ENCODE results near the gene DTL.
"Not testable (repeated sequence)": the region's sequence is repeated elsewhere in the genome, so short reads cannot be mapped to it uniquely, and the experiment has no call there.

Gene DTL

GRCh38 chr1:212035123-212035834 is at the start of gene DTL, which contains the start of gene INTS7:
DTL (plus strand) TSS chr1:212035748; CDS start chr1:212035891, 143 bp downstream.
INTS7 (minus strand) TSS chr1:212035557; CDS start chr1:212035437, 120 bp downstream.
- H4K20me1 ChIP-seq (ENCODE audit: low read depth, low read length), result peaks cover 35% of the 10 kb centered on the region
- H3K36me3 ChIP-seq (ENCODE audit: low read length), result peaks cover 12% of the 10 kb centered on the region; the same call in 1 of the 2 replicates
- peak within 1 kb of the TSS; percentile 77 for H2AFZ ChIP-seq (ENCODE audit: low read depth, low read length, severe bottlenecking)
- H3K27ac ChIP-seq (ENCODE audit: low read depth, low read length), result peak within 1 kb of the TSS; percentile 84
- peak within 1 kb of the TSS; percentile 98 for H3K4me3 ChIP-seq (ENCODE audit: insufficient read depth, low read length, poor library complexity, severe bottlenecking)
- no peaks in the 10 kb centered on the region for H3K9me2 ChIP-seq (replicated peaks; ENCODE audit: insufficient read depth, low read length)
- no peaks in the 10 kb centered on the region; the same call in 1 of the 2 replicates for H3F3A ChIP-seq (ENCODE audit: insufficient read depth)
- no peak for TF ChIP-seq EZH2phosphoT487 (conservative IDR thresholded peaks at IDR 0.05; ENCODE audit: low read length)
- TF ChIP-seq CTCF (IDR thresholded peaks at IDR 0.05; ENCODE audit: insufficient read depth, low read length, poor library complexity, severe bottlenecking), result peak; percentile 96
- peaks cover 93% of the 10 kb centered on the region for H3K79me2 ChIP-seq (ENCODE audit: insufficient read depth, low read length)
- peak within 1 kb of the TSS; percentile 90 for H3K4me2 ChIP-seq (ENCODE audit: low read depth, low read length, poor library complexity, severe bottlenecking)
- no peaks in the 10 kb centered on the region for H3K27me3 ChIP-seq (ENCODE audit: low read length)
- peak within 1 kb of the TSS; percentile 90 for H3K9ac ChIP-seq (ENCODE audit: low read length)
- H3K9me3 ChIP-seq (ENCODE audit: insufficient read depth, low read length), result no peaks in the 10 kb centered on the region

GRCh38 chr1:211986628-211987254 is 48.8 kb upstream of the DTL start:
- Histone ChIP-seq H3K9me3 (ENCODE audit: insufficient read depth, low read length) (no peaks in the 10 kb centered on the region), H2AFZ (ENCODE audit: low read depth, low read length, severe bottlenecking) (no peak overlapping the region), H3K79me2 (ENCODE audit: insufficient read depth, low read length) (no peaks in the 10 kb centered on the region), H3K27me3 (ENCODE audit: low read length) (no peaks in the 10 kb centered on the region), H3K4me3 (ENCODE audit: insufficient read depth, low read length, poor library complexity, severe bottlenecking) (no peak overlapping the region), H3K9ac (ENCODE audit: low read length) (no peak overlapping the region), H3K4me2 (ENCODE audit: low read depth, low read length, poor library complexity, severe bottlenecking) (no peak overlapping the region), H3F3A (ENCODE audit: insufficient read depth) (no peaks in the 10 kb centered on the region), H4K20me1 (ENCODE audit: low read depth, low read length) (no peaks in the 10 kb centered on the region), H3K9me2 (replicated peaks; ENCODE audit: insufficient read depth, low read length) (no peaks in the 10 kb centered on the region), H3K27ac (ENCODE audit: low read depth, low read length) (no peak overlapping the region), H3K36me3 (ENCODE audit: low read length) (peaks cover 37% of the 10 kb centered on the region)
- TF ChIP-seq CTCF (IDR thresholded peaks at IDR 0.05; ENCODE audit: insufficient read depth, low read length, poor library complexity, severe bottlenecking), result no peak
- TF ChIP-seq EZH2phosphoT487 (conservative IDR thresholded peaks at IDR 0.05; ENCODE audit: low read length), result no peak

GRCh38 chr1:211991695-211992094 is 43.9 kb upstream of the DTL start:
- TF ChIP-seq EZH2phosphoT487 (conservative IDR thresholded peaks at IDR 0.05; ENCODE audit: low read length), result no peak
- no peak for TF ChIP-seq CTCF (IDR thresholded peaks at IDR 0.05; ENCODE audit: insufficient read depth, low read length, poor library complexity, severe bottlenecking)
- no peak overlapping the region for H3K4me3 ChIP-seq (ENCODE audit: insufficient read depth, low read length, poor library complexity, severe bottlenecking)
- no peaks in the 10 kb centered on the region for H3K27me3 ChIP-seq (ENCODE audit: low read length)
- H3K27ac ChIP-seq (ENCODE audit: low read depth, low read length), result no peak overlapping the region
- H3K9me2 ChIP-seq (replicated peaks; ENCODE audit: insufficient read depth, low read length), result no peaks in the 10 kb centered on the region
- no peak overlapping the region for H3K4me2 ChIP-seq (ENCODE audit: low read depth, low read length, poor library complexity, severe bottlenecking)
- H2AFZ ChIP-seq (ENCODE audit: low read depth, low read length, severe bottlenecking), result no peak overlapping the region
- peaks cover 17% of the 10 kb centered on the region for H3K36me3 ChIP-seq (ENCODE audit: low read length)
- no peaks in the 10 kb centered on the region for H4K20me1 ChIP-seq (ENCODE audit: low read depth, low read length)
- no peaks in the 10 kb centered on the region for H3K9me3 ChIP-seq (ENCODE audit: insufficient read depth, low read length)
- H3F3A ChIP-seq (ENCODE audit: insufficient read depth), result no peaks in the 10 kb centered on the region
- no peaks in the 10 kb centered on the region for H3K79me2 ChIP-seq (ENCODE audit: insufficient read depth, low read length)
- H3K9ac ChIP-seq (ENCODE audit: low read length), result no peak overlapping the region

GRCh38 chr1:211997426-211997825 is 38.1 kb upstream of the DTL start:
- not testable (repeated sequence) for H3K4me2 ChIP-seq (ENCODE audit: low read depth, low read length, poor library complexity, severe bottlenecking); H3K9me2 ChIP-seq (replicated peaks; ENCODE audit: insufficient read depth, low read length); H2AFZ ChIP-seq (ENCODE audit: low read depth, low read length, severe bottlenecking); H3K27ac ChIP-seq (ENCODE audit: low read depth, low read length); H3K27me3 ChIP-seq (ENCODE audit: low read length); H3K79me2 ChIP-seq (ENCODE audit: insufficient read depth, low read length); H3K4me3 ChIP-seq (ENCODE audit: insufficient read depth, low read length, poor library complexity, severe bottlenecking); H3K9ac ChIP-seq (ENCODE audit: low read length); H3K9me3 ChIP-seq (ENCODE audit: insufficient read depth, low read length); H3F3A ChIP-seq (ENCODE audit: insufficient read depth); H4K20me1 ChIP-seq (ENCODE audit: low read depth, low read length)
- H3K36me3 ChIP-seq (ENCODE audit: low read length), result peaks cover 12% of the 10 kb centered on the region; the same call in 1 of the 2 replicates

Data from SU-DHL-6 (cell line).